Astrocyte of the cerebellum (primary cell): ENCODE results near the gene CC2D1A.

ENCODE experiments used
- DNase-seq: peaks from one replicate; pipeline ENCODE4 v3.0.0-alpha.2; 2011; ENCODE audit warnings: low read depth
- H3K4me3 ChIP-seq: 2 replicates; pipeline ENCODE4 v1.5.1; 2011; ENCODE audit warnings: mild to moderate bottlenecking, low read depth, low read length, moderate library complexity
- in situ Hi-C: cut with HindIII; loops from 2 replicates; pipeline ENCODE4 v1.10.0; 2017; ENCODE audit warnings: low sequenced_read_pairs
- TF ChIP-seq, protein P1 (sequence below): IDR thresholded peaks from 2 replicates; pipeline ENCODE4 v1.5.1; 2012; ENCODE audit warnings: low read length, low read depth, moderate library complexity, mild to moderate bottlenecking; ENCODE audit errors: missing control alignments

The CC2D1A gene

DNA sequence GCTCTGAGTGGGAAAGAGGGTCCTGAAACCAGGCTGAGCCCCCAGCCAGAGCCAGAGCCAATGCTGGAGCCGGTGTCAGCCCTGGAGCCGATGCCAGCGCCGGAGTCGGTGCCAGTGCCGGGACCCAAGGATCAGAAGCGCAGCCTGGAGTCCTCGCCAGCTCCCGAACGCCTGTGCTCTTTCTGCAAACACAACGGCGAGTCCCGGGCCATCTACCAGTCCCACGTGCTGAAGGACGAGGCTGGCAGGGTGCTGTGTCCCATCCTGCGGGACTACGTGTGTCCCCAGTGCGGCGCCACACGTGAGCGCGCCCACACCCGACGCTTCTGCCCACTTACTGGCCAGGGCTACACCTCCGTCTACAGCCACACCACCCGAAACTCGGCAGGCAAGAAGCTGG, 28.7 kb upstream of the CC2D1A start:
- no peak overlapping the region for H3K4me3 ChIP-seq
- TF ChIP-seq, protein P1, sequence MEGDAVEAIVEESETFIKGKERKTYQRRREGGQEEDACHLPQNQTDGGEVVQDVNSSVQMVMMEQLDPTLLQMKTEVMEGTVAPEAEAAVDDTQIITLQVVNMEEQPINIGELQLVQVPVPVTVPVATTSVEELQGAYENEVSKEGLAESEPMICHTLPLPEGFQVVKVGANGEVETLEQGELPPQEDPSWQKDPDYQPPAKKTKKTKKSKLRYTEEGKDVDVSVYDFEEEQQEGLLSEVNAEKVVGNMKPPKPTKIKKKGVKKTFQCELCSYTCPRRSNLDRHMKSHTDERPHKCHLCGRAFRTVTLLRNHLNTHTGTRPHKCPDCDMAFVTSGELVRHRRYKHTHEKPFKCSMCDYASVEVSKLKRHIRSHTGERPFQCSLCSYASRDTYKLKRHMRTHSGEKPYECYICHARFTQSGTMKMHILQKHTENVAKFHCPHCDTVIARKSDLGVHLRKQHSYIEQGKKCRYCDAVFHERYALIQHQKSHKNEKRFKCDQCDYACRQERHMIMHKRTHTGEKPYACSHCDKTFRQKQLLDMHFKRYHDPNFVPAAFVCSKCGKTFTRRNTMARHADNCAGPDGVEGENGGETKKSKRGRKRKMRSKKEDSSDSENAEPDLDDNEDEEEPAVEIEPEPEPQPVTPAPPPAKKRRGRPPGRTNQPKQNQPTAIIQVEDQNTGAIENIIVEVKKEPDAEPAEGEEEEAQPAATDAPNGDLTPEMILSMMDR, result no peak
- DNase-seq, result no peak
- in situ Hi-C loops, result no loop called here

DNA sequence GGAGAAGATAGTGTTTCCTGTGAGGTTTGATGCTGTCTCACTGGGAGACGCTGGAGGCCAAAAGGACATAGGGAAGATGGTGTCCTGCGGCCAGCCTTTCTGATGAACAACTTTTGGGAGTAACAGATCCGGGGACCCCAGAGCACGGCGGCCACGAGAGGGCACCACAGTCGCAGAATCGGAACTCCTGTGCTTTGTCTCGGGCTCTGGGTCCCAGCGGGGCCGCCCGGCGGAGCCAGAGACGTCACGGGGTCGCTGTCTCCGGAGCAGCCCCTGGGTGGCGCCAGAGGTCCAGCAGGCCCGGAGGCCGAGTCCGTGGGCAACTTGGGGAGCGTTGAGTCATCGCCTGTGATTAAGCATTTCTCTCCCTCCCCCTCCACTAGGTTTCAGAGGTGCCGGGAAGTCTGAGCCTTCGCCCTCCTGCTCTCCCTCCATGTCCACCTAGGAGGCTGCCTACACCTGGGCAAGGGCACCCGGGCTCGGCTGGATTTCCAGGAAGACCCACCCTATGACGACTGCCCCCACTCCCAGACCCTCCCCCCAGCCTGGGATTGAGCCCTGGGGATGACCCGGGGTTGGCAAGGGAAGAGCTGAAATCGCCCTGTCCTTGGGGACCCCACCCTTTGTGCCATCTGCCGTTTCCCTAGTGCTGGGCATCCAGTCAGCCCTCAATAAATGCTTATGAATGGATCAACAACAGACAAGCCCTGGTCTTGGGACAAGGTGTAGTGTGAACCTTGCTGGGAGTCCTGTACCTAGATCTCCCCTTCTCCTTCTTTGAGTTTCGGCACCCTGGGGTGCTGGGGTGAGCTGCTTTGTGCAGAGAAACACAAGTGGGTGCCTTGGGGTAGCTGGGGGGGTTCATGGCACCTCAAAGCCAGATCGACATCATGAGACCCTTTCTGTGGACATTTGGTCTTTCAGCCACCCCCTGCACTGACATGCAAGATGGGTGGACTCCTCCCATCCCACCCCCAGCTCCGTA, 25.6 kb upstream of the CC2D1A start:
- TF ChIP-seq, protein P1, result peak; percentile 99
- in situ Hi-C loops, result no loop called here
- H3K4me3 ChIP-seq, result no peak overlapping the region
- DNase-seq, result peak; percentile 89

DNA sequence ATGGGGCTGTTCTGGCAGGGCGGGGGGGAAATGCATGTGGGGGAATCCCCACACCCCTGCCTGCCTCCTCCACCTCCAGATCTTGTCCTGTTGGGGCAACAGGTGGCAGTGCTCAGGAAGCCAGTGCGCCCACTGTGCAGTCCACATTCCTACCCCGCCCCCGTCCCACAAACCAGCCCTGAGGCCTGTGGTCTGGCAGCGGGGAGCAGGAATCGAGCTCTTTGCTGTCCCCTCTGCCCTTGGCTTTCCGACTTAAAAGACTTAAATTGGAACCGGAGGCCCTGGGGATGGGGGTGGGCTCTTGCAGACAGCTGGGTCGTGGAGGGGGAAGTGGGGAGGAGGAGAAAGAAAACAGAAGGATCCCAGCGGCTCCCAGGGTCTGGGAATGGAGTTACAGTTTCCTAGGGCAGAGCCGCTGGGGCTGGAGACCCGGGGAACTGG, 24.7 kb upstream of the CC2D1A start:
- DNase-seq, result peak; percentile 39
- in situ Hi-C loops, result no loop called here
- TF ChIP-seq, protein P1, result no peak
- no peak overlapping the region for H3K4me3 ChIP-seq

DNA sequence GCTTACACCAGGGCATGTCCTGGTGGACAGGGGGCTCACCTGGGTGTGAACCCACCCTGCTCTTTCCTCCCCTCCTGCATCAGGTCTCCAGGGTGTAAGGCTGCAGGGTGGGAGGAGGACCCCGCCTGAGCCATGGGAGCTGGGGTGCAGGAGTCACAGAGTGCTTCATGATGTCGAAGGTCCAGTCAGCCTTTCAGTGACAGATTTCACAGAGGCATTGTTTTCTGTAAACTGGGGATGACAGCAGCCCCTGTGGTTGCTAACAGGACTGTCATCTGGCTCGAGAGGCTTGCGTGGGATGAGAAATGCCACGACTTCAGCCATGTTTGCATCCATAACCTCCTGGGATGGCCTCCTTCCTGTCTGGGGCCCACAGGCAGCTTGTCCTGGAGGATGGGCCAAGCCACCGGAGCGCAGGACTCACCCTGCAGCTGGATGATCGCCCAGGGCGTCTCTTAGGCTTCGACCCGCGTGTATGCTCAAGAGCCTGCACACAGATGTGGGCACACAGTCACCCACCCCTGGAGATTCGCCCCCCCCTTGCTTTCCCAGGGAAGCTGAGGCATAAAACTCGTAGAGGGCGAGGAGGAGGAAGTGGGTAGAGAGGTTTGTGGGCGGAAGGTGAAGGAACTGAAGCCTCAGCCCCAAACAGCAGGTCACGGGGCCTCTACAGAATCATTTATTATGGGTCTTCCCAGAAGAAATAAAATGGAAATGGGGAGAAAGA, 24.1 kb upstream of the CC2D1A start:
- in situ Hi-C loops, result no loop called here
- peak; percentile 27 for DNase-seq
- no peak overlapping the region for H3K4me3 ChIP-seq
- TF ChIP-seq, protein P1, result no peak

DNA sequence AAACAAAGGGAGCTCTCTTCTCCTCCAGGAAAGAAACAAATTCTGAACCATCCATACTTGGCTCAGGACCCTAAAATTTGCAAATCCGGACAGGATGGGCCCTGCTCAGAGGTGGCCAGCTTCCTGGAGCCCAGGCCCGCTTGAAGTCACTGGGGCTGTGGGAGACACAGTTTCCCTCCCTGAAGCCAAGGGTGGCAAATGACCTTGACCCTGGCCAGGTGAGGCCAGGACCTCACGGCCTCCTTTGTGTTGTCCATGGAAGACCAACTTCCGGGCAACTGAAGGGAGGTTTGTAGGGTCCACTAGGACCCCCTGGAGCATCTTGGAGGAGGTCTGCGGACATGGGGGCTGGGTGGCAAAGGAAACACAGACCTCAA, 23.6 kb upstream of the CC2D1A start:
- DNase-seq, result no peak
- in situ Hi-C loops, result no loop called here
- H3K4me3 ChIP-seq, result no peak overlapping the region
- TF ChIP-seq, protein P1, result no peak

DNA sequence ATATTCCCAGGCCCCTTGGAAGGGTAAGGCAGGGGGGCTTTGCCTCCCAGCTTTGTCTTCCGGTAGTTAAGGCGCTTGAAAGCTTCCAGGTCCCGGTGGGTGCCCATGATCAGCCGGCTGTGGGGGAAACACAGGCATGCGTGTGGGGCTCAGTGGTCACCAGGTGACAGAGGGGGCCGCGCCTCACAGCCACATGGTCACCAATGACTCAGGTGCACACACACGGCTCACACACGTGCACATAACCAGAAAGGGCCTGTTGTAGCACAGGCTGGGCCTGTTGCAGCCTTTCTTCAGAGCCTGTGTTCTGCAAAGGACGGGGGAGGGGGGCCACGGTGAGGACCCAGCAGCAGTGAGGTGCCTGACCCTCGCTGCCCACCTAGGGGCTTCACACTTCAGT, 23.2 kb upstream of the CC2D1A start:
- no peak overlapping the region for H3K4me3 ChIP-seq
- TF ChIP-seq, protein P1, result no peak
- no peak for DNase-seq
- in situ Hi-C loops, result no loop called here
